ENCODE measurements around the gene AGMO. TPM values are rescaled to one million over a fixed set of nuclear protein-coding genes. Genes with fewer than 3 reads are reported as not detected.

AGMO gene
- total and polyA plus RNA-seq, 10 of the 15 experiments (the other 5 are each of a cell fraction or from before 2014, with no cell fraction given) = 0.11 to 0.29 TPM; not detected in 8

- TF ChIP-seq RELB (IDR thresholded peaks at IDR 0.05; ENCODE audit: low read depth) = no peak
- TF ChIP-seq BCLAF1 (IDR thresholded peaks at IDR 0.05) = no peak
- no peak for TF ChIP-seq ZNF687 (IDR thresholded peaks at IDR 0.05)
- no peak for TF ChIP-seq ZNF592 (IDR thresholded peaks at IDR 0.05)
- TF ChIP-seq EP300 (IDR thresholded peaks at IDR 0.05; ENCODE audit: borderline replicate concordance in 1 of 2, control insufficient read depth in 1 of 2, low read depth in 2 of 2, low read length in 2 of 2) = no peak
- TF ChIP-seq TARDBP (IDR thresholded peaks at IDR 0.05; ENCODE audit: borderline replicate concordance) = no peak
- no peak for TF ChIP-seq NR2C1 (IDR thresholded peaks at IDR 0.05)
- no peak for TF ChIP-seq E2F4 (IDR thresholded peaks at IDR 0.05; ENCODE audit: low read depth, low read length)
- TF ChIP-seq CHD2 (IDR thresholded peaks at IDR 0.05; ENCODE audit: borderline replicate concordance, low read depth, low read length) = no peak
- no peak for TF ChIP-seq ATF7 (IDR thresholded peaks at IDR 0.05; ENCODE audit: low read depth)
These were observed 47.5 kb upstream of the AGMO start (continued) for GRCh38 chr7:15609287-15609686.

Data from GM12878 (cell line).